Measurements from ENCODE around the gene GAS2L1.

GRCh38 chr22:29272624-29273023, 33.8 kb upstream of the GAS2L1 start:
- TF ChIP-seq CTCF (conservative IDR thresholded peaks at IDR 0.05; ENCODE audit: low read length) (no peak), EZH2phosphoT487 (IDR thresholded peaks at IDR 0.05; ENCODE audit: borderline replicate concordance, low read depth, low read length) (no peak)

Measured in OCI-LY7 (cell line).